ENCODE results near the gene GPR108.
"Not testable (repeated sequence)": the region's sequence is repeated elsewhere in the genome, so short reads cannot be mapped to it uniquely, and the experiment has no call there.

Gene GPR108

DNA sequence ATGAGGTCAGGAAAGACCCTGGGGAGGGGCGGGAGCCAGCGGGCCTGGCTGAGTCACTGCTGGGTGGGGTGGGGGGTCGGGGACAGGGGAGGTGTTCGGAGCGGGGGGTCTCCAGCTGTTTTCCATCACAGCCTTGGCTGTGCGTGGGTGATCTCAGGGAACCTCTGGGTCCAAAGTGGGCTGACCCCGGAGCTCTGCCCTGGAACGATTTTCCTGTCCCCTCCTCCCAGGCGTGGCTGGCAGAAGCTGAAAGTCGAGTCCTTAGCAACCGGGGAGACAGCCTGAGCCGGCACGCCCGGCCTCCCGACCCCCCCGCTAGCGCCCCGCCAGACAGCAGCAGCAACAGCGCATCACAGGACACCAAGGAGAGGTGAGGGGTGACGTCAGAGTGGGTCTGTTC lies 12.7 kb upstream of the GPR108 start:
- TF ChIP-seq, protein P1, sequence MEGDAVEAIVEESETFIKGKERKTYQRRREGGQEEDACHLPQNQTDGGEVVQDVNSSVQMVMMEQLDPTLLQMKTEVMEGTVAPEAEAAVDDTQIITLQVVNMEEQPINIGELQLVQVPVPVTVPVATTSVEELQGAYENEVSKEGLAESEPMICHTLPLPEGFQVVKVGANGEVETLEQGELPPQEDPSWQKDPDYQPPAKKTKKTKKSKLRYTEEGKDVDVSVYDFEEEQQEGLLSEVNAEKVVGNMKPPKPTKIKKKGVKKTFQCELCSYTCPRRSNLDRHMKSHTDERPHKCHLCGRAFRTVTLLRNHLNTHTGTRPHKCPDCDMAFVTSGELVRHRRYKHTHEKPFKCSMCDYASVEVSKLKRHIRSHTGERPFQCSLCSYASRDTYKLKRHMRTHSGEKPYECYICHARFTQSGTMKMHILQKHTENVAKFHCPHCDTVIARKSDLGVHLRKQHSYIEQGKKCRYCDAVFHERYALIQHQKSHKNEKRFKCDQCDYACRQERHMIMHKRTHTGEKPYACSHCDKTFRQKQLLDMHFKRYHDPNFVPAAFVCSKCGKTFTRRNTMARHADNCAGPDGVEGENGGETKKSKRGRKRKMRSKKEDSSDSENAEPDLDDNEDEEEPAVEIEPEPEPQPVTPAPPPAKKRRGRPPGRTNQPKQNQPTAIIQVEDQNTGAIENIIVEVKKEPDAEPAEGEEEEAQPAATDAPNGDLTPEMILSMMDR (IDR thresholded peaks at IDR 0.05; ENCODE audit: low read depth, low read length, missing control alignments): no peak
- in situ Hi-C loops (cut with HindIII; ENCODE audit: low sequenced_read_pairs): no loop called here
- no peak for DNase-seq (ENCODE audit: low read depth)
- H3K4me3 ChIP-seq (ENCODE audit: low read depth, low read length): no peak overlapping the region

DNA sequence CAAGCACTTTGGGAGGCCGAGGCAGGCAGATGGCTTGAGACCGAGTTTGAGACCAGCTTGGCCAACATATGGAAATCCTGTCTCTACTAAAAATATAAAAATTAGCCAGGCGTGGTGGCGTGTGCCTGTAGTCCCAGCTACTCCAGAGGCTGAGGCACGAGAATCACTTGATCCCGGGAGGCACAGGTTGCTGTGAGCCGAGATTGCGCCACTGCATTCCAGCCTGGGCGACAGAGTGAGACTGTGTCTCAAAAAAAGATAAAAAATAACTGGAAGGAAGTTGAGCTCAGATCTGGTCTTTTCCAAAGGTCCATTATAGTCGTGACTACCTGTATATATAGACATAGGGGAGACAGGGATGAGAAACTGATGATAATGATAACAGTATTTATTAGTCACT lies 11.2 kb upstream of the GPR108 start:
- DNase-seq (ENCODE audit: low read depth); in situ Hi-C loops (cut with HindIII; ENCODE audit: low sequenced_read_pairs); H3K4me3 ChIP-seq (ENCODE audit: low read depth, low read length): not testable (repeated sequence)

DNA sequence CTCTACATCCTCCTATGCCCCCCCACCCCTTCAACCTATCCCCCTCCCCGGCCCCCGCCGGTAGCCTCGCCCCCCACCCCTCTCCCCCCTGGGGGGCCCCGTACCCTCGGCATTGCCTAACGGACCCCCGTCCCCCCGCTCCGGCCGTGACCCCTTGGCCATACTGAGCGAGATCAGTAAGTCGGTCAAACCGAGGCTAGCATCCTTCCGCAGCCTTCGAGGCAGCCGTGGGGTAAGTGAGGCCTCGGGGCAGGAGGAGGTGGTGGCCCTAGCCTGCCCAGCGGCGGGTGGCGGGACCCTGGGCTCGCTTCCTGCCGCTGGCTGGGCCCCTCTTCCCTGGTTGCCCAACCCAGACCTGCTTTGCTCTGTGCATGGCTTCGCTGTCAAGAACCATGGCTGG lies 8.6 kb upstream of the GPR108 start:
- H3K4me3 ChIP-seq (ENCODE audit: low read depth, low read length): no peak overlapping the region
- TF ChIP-seq, protein P1 (IDR thresholded peaks at IDR 0.05; ENCODE audit: low read depth, low read length, missing control alignments): no peak
- in situ Hi-C loops (cut with HindIII; ENCODE audit: low sequenced_read_pairs): no loop called here
- DNase-seq (ENCODE audit: low read depth): no peak

DNA sequence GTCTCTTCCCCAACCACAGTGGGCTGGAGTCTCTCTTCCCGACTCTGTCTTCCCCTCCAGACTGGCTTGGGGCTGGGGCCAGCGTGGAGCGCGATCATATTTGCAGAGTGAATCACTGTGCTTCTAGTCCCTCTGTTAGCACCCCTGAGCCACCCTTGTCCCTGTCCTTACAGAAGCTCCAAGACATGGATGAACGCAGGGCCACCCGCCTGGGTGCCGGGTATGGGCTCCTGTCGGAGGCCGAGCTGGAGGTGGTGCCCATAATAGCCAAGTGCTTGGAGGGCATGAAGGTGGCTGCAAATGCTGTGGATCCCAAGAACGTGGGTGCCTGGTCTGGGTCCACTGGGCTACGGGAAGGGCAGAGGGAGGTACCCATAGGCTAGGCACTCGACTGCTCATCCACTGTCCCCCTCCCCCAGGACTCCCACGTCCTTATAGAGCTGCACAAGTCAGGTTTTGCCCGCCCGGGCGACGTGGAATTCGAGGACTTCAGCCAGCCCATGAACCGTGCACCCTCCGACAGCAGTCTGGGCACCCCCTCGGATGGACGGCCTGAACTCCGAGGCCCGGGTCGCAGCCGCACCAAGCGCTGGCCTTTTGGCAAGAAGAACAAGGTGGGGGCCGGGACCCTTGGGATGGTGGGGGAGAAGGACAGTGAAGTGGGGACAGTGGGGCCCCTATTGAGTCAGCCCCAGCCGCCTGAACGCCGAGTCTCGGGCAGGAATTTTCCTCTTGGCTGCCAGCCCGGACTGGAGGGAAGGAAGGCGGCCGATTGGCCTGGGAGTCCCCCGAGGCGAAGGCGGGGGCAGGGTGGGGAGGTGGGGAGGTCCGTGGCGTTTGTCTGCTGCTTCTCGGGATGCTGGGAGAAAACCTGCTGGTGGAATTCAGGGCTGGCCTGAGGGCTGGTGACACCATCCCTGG lies 7.3 kb upstream of the GPR108 start:
- TF ChIP-seq, protein P1 (IDR thresholded peaks at IDR 0.05; ENCODE audit: low read depth, low read length, missing control alignments): no peak
- peak overlapping the region; percentile 15 for H3K4me3 ChIP-seq (ENCODE audit: low read depth, low read length)
- DNase-seq (ENCODE audit: low read depth): peak; percentile 53
- in situ Hi-C loops (cut with HindIII; ENCODE audit: low sequenced_read_pairs): no loop called here

DNA sequence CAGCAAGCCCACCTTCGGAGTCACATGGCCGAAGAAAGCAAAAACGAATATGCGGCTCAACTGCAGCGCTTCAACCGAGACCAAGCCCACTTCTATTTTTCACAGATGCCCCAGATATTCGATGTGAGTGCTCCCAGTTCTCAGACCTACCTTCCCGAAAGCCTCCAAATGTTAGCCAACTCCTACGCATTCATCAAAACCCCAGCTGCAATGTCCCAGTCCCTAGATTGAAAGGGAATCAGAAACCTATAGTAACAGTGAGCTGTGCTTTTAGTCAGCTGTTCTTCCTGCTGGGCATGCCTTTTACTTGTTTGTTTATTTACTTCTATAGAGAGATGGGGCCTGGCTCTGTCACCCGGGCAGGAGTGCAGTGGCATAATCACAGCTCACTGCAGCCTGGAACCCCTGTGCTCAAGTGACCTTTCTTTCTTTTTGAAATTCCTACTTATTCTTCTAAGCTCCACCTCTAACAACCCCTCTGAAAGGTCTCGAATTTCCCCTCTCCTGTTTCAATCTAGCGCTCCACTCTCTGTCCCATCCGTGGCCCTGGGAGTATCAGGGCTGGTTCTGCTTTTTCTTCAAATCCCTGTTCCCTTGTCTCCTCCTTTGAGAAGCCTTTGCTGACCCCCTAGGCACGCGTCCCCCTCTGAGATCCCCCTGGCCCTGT lies 6.5 kb upstream of the GPR108 start:
- no peak for DNase-seq (ENCODE audit: low read depth)
- TF ChIP-seq, protein P1 (IDR thresholded peaks at IDR 0.05; ENCODE audit: low read depth, low read length, missing control alignments): no peak
- in situ Hi-C loops (cut with HindIII; ENCODE audit: low sequenced_read_pairs): no loop called here
- H3K4me3 ChIP-seq (ENCODE audit: low read depth, low read length): no peak overlapping the region

DNA sequence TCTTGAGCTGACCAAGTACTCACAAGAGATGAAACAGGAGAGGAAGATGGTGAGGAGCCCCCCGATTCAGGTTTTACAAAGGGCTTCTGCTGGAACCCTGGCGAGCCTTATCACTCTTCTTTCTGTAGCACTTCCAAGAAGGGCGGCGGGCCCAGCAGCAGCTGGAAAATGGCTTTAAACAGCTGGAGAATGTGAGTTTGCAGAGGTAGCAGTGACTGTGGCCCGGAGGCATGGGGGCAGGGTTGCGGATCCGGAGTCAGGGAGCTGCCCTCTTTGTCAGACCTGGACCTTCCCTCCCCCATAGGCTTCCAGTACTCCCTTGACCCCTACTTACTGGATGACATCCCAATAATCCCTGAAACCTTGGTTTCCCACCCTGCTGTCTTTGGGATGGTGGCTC lies 5.7 kb upstream of the GPR108 start:
- H3K4me3 ChIP-seq (ENCODE audit: low read depth, low read length): no peak overlapping the region
- in situ Hi-C loops (cut with HindIII; ENCODE audit: low sequenced_read_pairs): no loop called here
- no peak for DNase-seq (ENCODE audit: low read depth)
- TF ChIP-seq, protein P1 (IDR thresholded peaks at IDR 0.05; ENCODE audit: low read depth, low read length, missing control alignments): no peak
